Neural progenitor cell (in vitro differentiated cells): ENCODE measurements around the gene PRDM16. TPM values are rescaled to one million over a fixed set of nuclear protein-coding genes. Genes with fewer than 3 reads are reported as not detected.

Experiments used
- DNase-seq: peaks from one replicate; pipeline ENCODE4 v3.0.0-alpha.2; 2016; ENCODE audit warnings: low spot score
- H2AFZ ChIP-seq: fragments of 200-600 bp; sonication (generic); replicated peaks from 2 replicates; pipeline ENCODE4 v1.6.1; 2016; ENCODE audit warnings: antibody characterized with exemption
- H3F3A ChIP-seq: fragments of 200-600 bp; sonication (generic); 2 replicates; pipeline ENCODE4 v1.6.1; 2016; ENCODE audit warnings: antibody characterized with exemption, low read depth
- H3K27ac ChIP-seq: fragments of 200-600 bp; sonication (generic); 2 replicates; pipeline ENCODE4 v1.5.1; 2016; ENCODE audit warnings: mild to moderate bottlenecking
- H3K27me3 ChIP-seq: fragments of 200-600 bp; sonication (generic); 2 replicates; pipeline ENCODE4 v1.6.1; 2016; ENCODE audit warnings: mild to moderate bottlenecking, moderate library complexity
- H3K36me3 ChIP-seq: fragments of 200-600 bp; sonication (generic); 2 replicates; pipeline ENCODE4 v1.5.1; 2016
- H3K4me1 ChIP-seq: fragments of 200-600 bp; sonication (generic); 2 replicates; pipeline ENCODE4 v1.6.1; 2016; ENCODE audit warnings: mixed run types
- H3K4me2 ChIP-seq: fragments of 200-600 bp; sonication (generic); 2 replicates; pipeline ENCODE4 v1.6.1; 2016
- H3K4me3 ChIP-seq: fragments of 200-600 bp; sonication (generic); 2 replicates; pipeline ENCODE4 v1.5.1; 2016
- H3K79me2 ChIP-seq: fragments of 200-600 bp; sonication (generic); 2 replicates; pipeline ENCODE4 v1.6.1; 2016; ENCODE audit warnings: low read depth
- H3K9ac ChIP-seq: fragments of 200-600 bp; sonication (generic); 2 replicates; pipeline ENCODE4 v1.6.1; 2016
- H3K9me3 ChIP-seq: fragments of 200-600 bp; sonication (generic); 2 replicates; pipeline ENCODE4 v1.5.1; 2016; ENCODE audit warnings: low read depth
- H4K20me1 ChIP-seq: fragments of 200-600 bp; sonication (generic); 2 replicates; pipeline ENCODE4 v1.6.1; 2016; ENCODE audit warnings: low read depth
- H3K27ac Mint-ChIP-seq: 3 replicates; pipeline ENCODE4 v1.8.0; 2021; ENCODE audit warnings: mixed read lengths
- H3K27me3 Mint-ChIP-seq: 2 replicates; pipeline ENCODE4 v1.8.0; 2022; ENCODE audit warnings: low read depth, mild to moderate bottlenecking, inconsistent platforms, moderate library complexity, mixed read lengths; ENCODE audit not compliant: insufficient read depth
- H3K36me3 Mint-ChIP-seq: 3 replicates; pipeline ENCODE4 v1.8.0; 2021; ENCODE audit warnings: mixed read lengths
- H3K4me1 Mint-ChIP-seq: 3 replicates; pipeline ENCODE4 v1.8.0; 2021; ENCODE audit warnings: mixed read lengths
- H3K4me3 Mint-ChIP-seq: 3 replicates; pipeline ENCODE4 v1.8.0; 2021; ENCODE audit warnings: mild to moderate bottlenecking, moderate library complexity, mixed read lengths
- H3K9me3 Mint-ChIP-seq: 3 replicates; pipeline ENCODE4 v1.8.0; 2020; ENCODE audit warnings: mixed read lengths
- EZH2 ChIP-seq: fragments of 200-600 bp; sonication (generic); IDR thresholded peaks from 2 replicates; pipeline ENCODE4 v1.6.1; 2017; ENCODE audit warnings: antibody characterized with exemption, mild to moderate bottlenecking, moderate library complexity
- EZH2phosphoT487 ChIP-seq: fragments of 200-600 bp; sonication (generic); IDR thresholded peaks from 2 replicates; pipeline ENCODE4 v1.6.1; 2017; ENCODE audit warnings: antibody characterized with exemption
- total RNA-seq: library from RNA; depleted of rRNA; stranded (reverse); fragments of >200 nt; gene quantifications from 2 replicates; pipeline ENCODE4 v1.2.3, GENCODE V29; 2015; ENCODE audit warnings: low replicate concordance
- TF ChIP-seq, protein P1 (sequence below): fragments of 200-600 bp; sonication (generic); IDR thresholded peaks from 2 replicates; pipeline ENCODE4 v1.5.1; 2017; ENCODE audit warnings: antibody characterized with exemption, mild to moderate bottlenecking

PRDM16 gene
- total RNA-seq, 1 donor from 2014 or later = 1.9 TPM

DNA sequence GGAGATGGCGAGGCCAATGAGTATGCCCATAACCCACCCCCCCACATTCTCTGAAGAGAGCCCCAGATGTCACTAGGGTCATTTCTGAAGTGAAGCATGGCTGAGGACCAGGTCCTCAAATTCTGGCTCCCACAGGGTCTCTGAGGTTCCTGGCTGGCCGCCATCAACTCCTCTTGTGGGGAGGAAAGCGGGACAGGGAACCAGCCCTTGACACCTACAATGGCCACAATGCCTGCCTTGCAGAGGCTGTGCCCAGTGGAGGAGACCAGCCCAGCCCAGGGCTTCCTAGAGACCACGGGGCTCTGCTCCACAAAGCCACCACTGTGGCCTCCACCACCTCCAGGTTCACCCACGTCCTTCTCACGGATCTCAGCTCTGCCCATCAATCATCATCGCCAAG is 265.4 kb downstream of the PRDM16 start:
- Mint-ChIP-seq H3K4me1 (peaks cover 30% of the 10 kb centered on the region), H3K27me3 (peaks cover 5% of the 10 kb centered on the region), H3K27ac (no peak overlapping the region), H3K4me3 (no peak overlapping the region), H3K36me3 (no peaks in the 10 kb centered on the region), H3K9me3 (no peaks in the 10 kb centered on the region)
- H3K27me3 ChIP-seq = no peaks in the 10 kb centered on the region
- no peak overlapping the region for H3K27ac ChIP-seq
- H3K9ac ChIP-seq = no peak overlapping the region
- H4K20me1 ChIP-seq = no peaks in the 10 kb centered on the region
- DNase-seq = no peak
- no peak overlapping the region for H2AFZ ChIP-seq
- H3K79me2 ChIP-seq = no peaks in the 10 kb centered on the region
- H3K36me3 ChIP-seq = no peaks in the 10 kb centered on the region
- H3K9me3 ChIP-seq = no peaks in the 10 kb centered on the region
- no peak for TF ChIP-seq EZH2phosphoT487
- H3K4me1 ChIP-seq = peaks cover 28% of the 10 kb centered on the region
- no peak overlapping the region for H3K4me3 ChIP-seq
- peaks cover 10% of the 10 kb centered on the region for H3F3A ChIP-seq
- H3K4me2 ChIP-seq = no peak overlapping the region

DNA sequence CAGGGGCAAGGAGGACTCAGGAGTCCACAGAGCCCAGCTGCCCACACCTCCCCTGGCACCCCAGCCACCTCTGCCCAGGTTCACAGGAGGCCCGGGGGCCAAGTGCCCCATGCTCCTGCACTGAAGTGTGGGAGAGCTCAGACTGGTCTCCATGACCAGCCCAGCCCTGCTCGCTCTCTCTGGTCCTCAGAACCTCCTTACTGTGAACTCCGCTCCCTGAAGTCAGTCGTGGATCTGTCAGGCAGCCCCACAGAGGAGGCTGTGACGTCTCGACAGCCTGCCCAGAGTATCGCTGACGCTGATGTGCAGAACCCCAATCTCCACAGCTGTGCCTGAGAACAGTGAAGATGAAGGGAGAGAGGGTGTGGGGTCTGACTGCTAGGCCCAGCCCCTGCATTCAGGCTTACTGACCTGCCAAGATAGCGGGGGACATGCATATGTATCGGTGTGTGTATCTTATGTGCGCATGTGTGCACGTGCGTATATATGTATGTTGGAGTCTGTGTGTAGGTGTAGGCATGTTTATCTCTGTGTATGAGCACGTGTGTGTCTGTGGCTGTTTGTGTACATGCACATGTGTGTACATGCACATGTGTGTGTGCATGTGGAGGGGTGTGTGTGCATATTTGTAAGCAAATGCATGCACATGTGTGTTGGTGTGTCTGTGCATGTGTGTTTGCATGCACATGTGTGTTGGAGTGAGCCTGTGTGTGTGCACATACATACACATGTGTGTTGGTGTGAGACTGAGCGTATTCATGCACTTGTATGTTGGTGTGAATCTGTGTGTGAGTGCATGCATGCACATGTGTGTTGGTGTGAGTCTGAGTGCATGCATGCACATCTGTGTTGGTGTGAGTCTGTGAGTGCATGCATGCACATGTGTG is 267.0 kb downstream of the PRDM16 start:
- Histone ChIP-seq H3F3A (peaks cover 10% of the 10 kb centered on the region), H3K9me3 (no peaks in the 10 kb centered on the region), H3K9ac (no peak overlapping the region), H3K79me2 (no peaks in the 10 kb centered on the region), H3K36me3 (no peaks in the 10 kb centered on the region), H3K4me3 (no peak overlapping the region), H3K4me1 (peaks cover 14% of the 10 kb centered on the region), H3K27ac (no peak overlapping the region), H3K4me2 (no peak overlapping the region), H3K27me3 (no peaks in the 10 kb centered on the region), H4K20me1 (no peaks in the 10 kb centered on the region), H2AFZ (no peak overlapping the region)
- H3K36me3 Mint-ChIP-seq = no peaks in the 10 kb centered on the region
- no peak for DNase-seq
- H3K4me1 Mint-ChIP-seq = peaks cover 24% of the 10 kb centered on the region
- H3K4me3 Mint-ChIP-seq = no peak overlapping the region
- H3K27ac Mint-ChIP-seq = no peak overlapping the region
- TF ChIP-seq EZH2phosphoT487 (no peak), EZH2 (no peak)
- TF ChIP-seq, protein P1, sequence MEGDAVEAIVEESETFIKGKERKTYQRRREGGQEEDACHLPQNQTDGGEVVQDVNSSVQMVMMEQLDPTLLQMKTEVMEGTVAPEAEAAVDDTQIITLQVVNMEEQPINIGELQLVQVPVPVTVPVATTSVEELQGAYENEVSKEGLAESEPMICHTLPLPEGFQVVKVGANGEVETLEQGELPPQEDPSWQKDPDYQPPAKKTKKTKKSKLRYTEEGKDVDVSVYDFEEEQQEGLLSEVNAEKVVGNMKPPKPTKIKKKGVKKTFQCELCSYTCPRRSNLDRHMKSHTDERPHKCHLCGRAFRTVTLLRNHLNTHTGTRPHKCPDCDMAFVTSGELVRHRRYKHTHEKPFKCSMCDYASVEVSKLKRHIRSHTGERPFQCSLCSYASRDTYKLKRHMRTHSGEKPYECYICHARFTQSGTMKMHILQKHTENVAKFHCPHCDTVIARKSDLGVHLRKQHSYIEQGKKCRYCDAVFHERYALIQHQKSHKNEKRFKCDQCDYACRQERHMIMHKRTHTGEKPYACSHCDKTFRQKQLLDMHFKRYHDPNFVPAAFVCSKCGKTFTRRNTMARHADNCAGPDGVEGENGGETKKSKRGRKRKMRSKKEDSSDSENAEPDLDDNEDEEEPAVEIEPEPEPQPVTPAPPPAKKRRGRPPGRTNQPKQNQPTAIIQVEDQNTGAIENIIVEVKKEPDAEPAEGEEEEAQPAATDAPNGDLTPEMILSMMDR = no peak
- peaks cover 5% of the 10 kb centered on the region for H3K27me3 Mint-ChIP-seq
- H3K9me3 Mint-ChIP-seq = no peaks in the 10 kb centered on the region

DNA sequence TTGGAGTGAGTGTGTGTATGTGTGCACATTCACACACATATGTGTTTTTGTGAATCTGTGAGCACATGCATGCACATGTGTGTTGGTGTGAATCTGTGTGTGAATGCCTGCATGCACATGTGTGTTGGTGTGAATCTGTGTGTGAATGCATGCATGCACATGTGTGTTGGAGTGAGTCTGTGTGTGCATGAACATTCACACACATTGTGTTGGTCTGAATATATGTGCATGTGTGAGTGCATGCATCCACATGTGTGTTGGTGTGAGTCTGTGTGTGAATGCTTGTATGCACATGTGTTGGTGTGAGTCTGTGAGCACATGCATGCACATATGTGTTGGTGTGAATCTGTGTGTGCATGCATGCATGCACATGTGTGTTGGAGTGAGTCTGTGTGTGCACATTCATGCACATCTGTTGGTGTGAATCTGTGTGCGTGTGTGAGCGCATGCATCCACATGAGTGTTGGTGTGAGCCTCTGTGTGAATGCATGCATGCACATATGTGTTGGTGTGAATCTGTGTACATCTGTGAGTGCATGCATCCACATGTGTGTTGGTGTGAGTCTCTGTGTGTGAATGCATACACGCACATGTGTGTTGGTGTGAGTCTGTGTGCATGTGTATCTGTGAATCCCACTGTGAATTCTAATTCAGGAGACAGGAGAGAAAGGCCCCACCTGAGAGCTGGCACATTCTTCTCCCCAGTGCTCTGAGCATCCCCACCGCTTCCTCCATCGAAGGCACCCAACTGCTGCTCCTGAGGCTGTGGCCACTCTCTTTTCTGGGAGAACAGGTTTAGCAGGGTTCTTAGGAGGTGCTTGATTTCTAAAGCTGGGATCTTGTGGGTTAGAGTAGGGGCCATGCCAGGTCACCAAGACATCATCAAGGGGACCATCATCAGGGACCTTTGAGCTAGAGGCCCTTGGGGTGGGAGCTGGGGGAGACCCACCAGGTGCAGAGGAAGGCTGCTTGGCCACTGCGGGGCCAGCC is 267.9 kb downstream of the PRDM16 start:
- peaks cover 5% of the 10 kb centered on the region for H3K9me3 Mint-ChIP-seq
- no peaks in the 10 kb centered on the region for H3K27me3 ChIP-seq
- DNase-seq = no peak
- H3K4me1 Mint-ChIP-seq = peaks cover 24% of the 10 kb centered on the region
- peaks cover 10% of the 10 kb centered on the region for H3F3A ChIP-seq
- no peaks in the 10 kb centered on the region for H3K9me3 ChIP-seq
- no peak overlapping the region for H3K4me2 ChIP-seq
- TF ChIP-seq, protein P1 = no peak
- TF ChIP-seq EZH2 = no peak
- TF ChIP-seq EZH2phosphoT487 = no peak
- H3K4me3 ChIP-seq = no peak overlapping the region
- peaks cover 9% of the 10 kb centered on the region for H3K27me3 Mint-ChIP-seq
- H3K4me1 ChIP-seq = peaks cover 5% of the 10 kb centered on the region
- H3K36me3 Mint-ChIP-seq = peaks cover 5% of the 10 kb centered on the region
- H3K4me3 Mint-ChIP-seq = no peak overlapping the region
- H3K27ac Mint-ChIP-seq = no peak overlapping the region
- no peaks in the 10 kb centered on the region for H3K36me3 ChIP-seq
- H3K27ac ChIP-seq = no peak overlapping the region
- H2AFZ ChIP-seq = no peak overlapping the region
- H3K79me2 ChIP-seq = no peaks in the 10 kb centered on the region
- no peaks in the 10 kb centered on the region for H4K20me1 ChIP-seq
- H3K9ac ChIP-seq = no peak overlapping the region
